ENCODE data around the gene RAVER2.

The RAVER2 gene

GRCh38 chr1:64834734-64835133 lies 89.9 kb downstream of the RAVER2 start:
- no peaks in the 10 kb centered on the region for H3K9me3 ChIP-seq (ENCODE audit: low read length)
- no peak overlapping the region for H3K27ac ChIP-seq (ENCODE audit: low read depth, low read length, poor library complexity, severe bottlenecking)
- H3K4me2 ChIP-seq (ENCODE audit: low read length) = no peak overlapping the region
- H3K79me2 ChIP-seq (ENCODE audit: insufficient read depth, low read length) = no peaks in the 10 kb centered on the region
- H3K9ac ChIP-seq (ENCODE audit: low read length) = no peak overlapping the region
- H3K36me3 ChIP-seq (ENCODE audit: insufficient read depth, low read length) = peaks cover 61% of the 10 kb centered on the region
- no peak overlapping the region for H2AFZ ChIP-seq (ENCODE audit: low read length)
- no peaks in the 10 kb centered on the region for H3F3A ChIP-seq (ENCODE audit: insufficient read depth, low read length)
- no peaks in the 10 kb centered on the region for H3K4me1 ChIP-seq (ENCODE audit: insufficient read depth, low read length, severe bottlenecking)
- TF ChIP-seq EZH2 (IDR thresholded peaks at IDR 0.05; ENCODE audit: borderline replicate concordance, low read length) = no peak
- no peak for TF ChIP-seq CTCF (IDR thresholded peaks at IDR 0.05; ENCODE audit: low read length)
- no peaks in the 10 kb centered on the region for H3K9me2 ChIP-seq (ENCODE audit: low read depth, low read length)
- H4K20me1 ChIP-seq (ENCODE audit: insufficient read depth, low read length) = no peaks in the 10 kb centered on the region
- no peaks in the 10 kb centered on the region for H3K27me3 ChIP-seq (ENCODE audit: insufficient read depth, low read length)
- no peak overlapping the region for H3K4me3 ChIP-seq (ENCODE audit: low read depth, low read length, poor library complexity, severe bottlenecking)

- Histone ChIP-seq H4K20me1 (ENCODE audit: insufficient read depth, low read length) (no peaks in the 10 kb centered on the region), H3K27me3 (ENCODE audit: insufficient read depth, low read length) (no peaks in the 10 kb centered on the region), H3F3A (ENCODE audit: insufficient read depth, low read length) (no peaks in the 10 kb centered on the region), H3K27ac (ENCODE audit: low read depth, low read length, poor library complexity, severe bottlenecking) (no peak overlapping the region), H3K4me2 (ENCODE audit: low read length) (no peak overlapping the region), H3K4me3 (ENCODE audit: low read depth, low read length, poor library complexity, severe bottlenecking) (no peak overlapping the region), H3K9ac (ENCODE audit: low read length) (no peak overlapping the region), H3K36me3 (ENCODE audit: insufficient read depth, low read length) (peaks cover 61% of the 10 kb centered on the region), H3K79me2 (ENCODE audit: insufficient read depth, low read length) (no peaks in the 10 kb centered on the region), H3K4me1 (ENCODE audit: insufficient read depth, low read length, severe bottlenecking) (no peaks in the 10 kb centered on the region), H3K9me2 (ENCODE audit: low read depth, low read length) (no peaks in the 10 kb centered on the region), H2AFZ (ENCODE audit: low read length) (no peak overlapping the region), H3K9me3 (ENCODE audit: low read length) (no peaks in the 10 kb centered on the region)
- TF ChIP-seq EZH2 (IDR thresholded peaks at IDR 0.05; ENCODE audit: borderline replicate concordance, low read length) = no peak
- TF ChIP-seq CTCF (IDR thresholded peaks at IDR 0.05; ENCODE audit: low read length) = no peak
Observed at GRCh38 chr1:64836802-64837201, 91.9 kb downstream of the RAVER2 start.

- Histone ChIP-seq H3K4me3 (ENCODE audit: low read depth, low read length, poor library complexity, severe bottlenecking) (no peak overlapping the region), H3K27ac (ENCODE audit: low read depth, low read length, poor library complexity, severe bottlenecking) (no peak overlapping the region), H3F3A (ENCODE audit: insufficient read depth, low read length) (no peaks in the 10 kb centered on the region), H3K4me1 (ENCODE audit: insufficient read depth, low read length, severe bottlenecking) (no peaks in the 10 kb centered on the region), H4K20me1 (ENCODE audit: insufficient read depth, low read length) (no peaks in the 10 kb centered on the region), H3K9ac (ENCODE audit: low read length) (no peak overlapping the region), H3K9me2 (ENCODE audit: low read depth, low read length) (no peaks in the 10 kb centered on the region), H2AFZ (ENCODE audit: low read length) (no peak overlapping the region), H3K9me3 (ENCODE audit: low read length) (no peaks in the 10 kb centered on the region), H3K36me3 (ENCODE audit: insufficient read depth, low read length) (peaks cover 51% of the 10 kb centered on the region), H3K4me2 (ENCODE audit: low read length) (no peak overlapping the region), H3K27me3 (ENCODE audit: insufficient read depth, low read length) (no peaks in the 10 kb centered on the region), H3K79me2 (ENCODE audit: insufficient read depth, low read length) (no peaks in the 10 kb centered on the region)
- TF ChIP-seq CTCF (IDR thresholded peaks at IDR 0.05; ENCODE audit: low read length) (no peak), EZH2 (IDR thresholded peaks at IDR 0.05; ENCODE audit: borderline replicate concordance, low read length) (no peak)
Observed at GRCh38 chr1:64838486-64838885, 93.6 kb downstream of the RAVER2 start.

Data from OCI-LY1 (cell line).